ENCODE measurements around the gene ZBTB8B.

Gene ZBTB8B

DNA sequence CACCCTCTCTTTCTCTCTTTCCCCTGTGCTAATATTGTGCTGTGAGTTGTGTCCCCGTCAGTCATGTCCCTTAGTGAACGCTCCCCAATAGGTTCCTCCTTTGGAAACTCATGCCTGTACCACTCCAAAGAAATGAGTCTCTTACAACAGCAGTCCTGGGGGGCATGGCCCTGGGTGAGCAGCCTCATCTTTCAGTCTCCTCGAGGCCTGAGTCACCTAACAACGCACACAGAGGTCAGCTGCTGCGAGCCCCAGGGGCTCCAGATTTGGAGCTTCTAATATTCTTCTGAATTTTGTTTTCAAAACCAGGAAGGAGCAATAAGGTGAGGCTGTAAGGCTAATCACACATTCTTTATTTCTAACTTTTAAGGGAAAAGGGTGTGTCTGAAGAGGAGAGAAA lies 43.9 kb downstream of the ZBTB8B start:
- TF ChIP-seq, protein P1, sequence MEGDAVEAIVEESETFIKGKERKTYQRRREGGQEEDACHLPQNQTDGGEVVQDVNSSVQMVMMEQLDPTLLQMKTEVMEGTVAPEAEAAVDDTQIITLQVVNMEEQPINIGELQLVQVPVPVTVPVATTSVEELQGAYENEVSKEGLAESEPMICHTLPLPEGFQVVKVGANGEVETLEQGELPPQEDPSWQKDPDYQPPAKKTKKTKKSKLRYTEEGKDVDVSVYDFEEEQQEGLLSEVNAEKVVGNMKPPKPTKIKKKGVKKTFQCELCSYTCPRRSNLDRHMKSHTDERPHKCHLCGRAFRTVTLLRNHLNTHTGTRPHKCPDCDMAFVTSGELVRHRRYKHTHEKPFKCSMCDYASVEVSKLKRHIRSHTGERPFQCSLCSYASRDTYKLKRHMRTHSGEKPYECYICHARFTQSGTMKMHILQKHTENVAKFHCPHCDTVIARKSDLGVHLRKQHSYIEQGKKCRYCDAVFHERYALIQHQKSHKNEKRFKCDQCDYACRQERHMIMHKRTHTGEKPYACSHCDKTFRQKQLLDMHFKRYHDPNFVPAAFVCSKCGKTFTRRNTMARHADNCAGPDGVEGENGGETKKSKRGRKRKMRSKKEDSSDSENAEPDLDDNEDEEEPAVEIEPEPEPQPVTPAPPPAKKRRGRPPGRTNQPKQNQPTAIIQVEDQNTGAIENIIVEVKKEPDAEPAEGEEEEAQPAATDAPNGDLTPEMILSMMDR (IDR thresholded peaks at IDR 0.05) = no peak

- TF ChIP-seq, protein P1 (IDR thresholded peaks at IDR 0.05) = no peak
Observed at GRCh38 chr1:32509939-32510338, 45.1 kb downstream of the ZBTB8B start.
